Activated CD8-positive, alpha-beta memory T cell treated with anti-CD3 and anti-CD28 coated beads for 36 hours (primary cell): ENCODE data around the gene CCDC117. TPM values are rescaled to one million over a fixed set of nuclear protein-coding genes. Genes with fewer than 3 reads are reported as not detected.
"Not testable (repeated sequence)": the region's sequence is repeated elsewhere in the genome, so short reads cannot be mapped to it uniquely, and the experiment has no call there.

Source experiments
- CTCF ChIA-PET: fragments of 350-600 bp; sonication (Branson Sonifier 250); formaldehyde crosslinking; loops from one replicate; lab custom pipeline; 2021; ENCODE audit warnings: antibody characterized with exemption; lab: Charles Lee
- POLR2A ChIA-PET: fragments of 350-600 bp; sonication (Branson Sonifier 250); formaldehyde crosslinking; loops from one replicate; lab custom pipeline; 2021; ENCODE audit warnings: antibody characterized with exemption; lab: Charles Lee
- total RNA-seq, 2 experiments: library from RNA; stranded (reverse); gene quantifications; one replicate each; pipeline ENCODE4 v1.2.3, GENCODE V29; 2021

Gene CCDC117
- total RNA-seq, 2 experiments from 2014 or later = 23.5 to 25.8 TPM

- CTCF ChIA-PET = interaction anchor here (1.5 kb wide), 1 partner anchor 32 kb away, joined by 4 read pairs; no protein-coding TSS in a partner anchor
- POLR2A ChIA-PET = no interaction called here
Observed at GRCh38 chr22:28795932-28796856, 23.7 kb downstream of the CCDC117 start.

DNA sequence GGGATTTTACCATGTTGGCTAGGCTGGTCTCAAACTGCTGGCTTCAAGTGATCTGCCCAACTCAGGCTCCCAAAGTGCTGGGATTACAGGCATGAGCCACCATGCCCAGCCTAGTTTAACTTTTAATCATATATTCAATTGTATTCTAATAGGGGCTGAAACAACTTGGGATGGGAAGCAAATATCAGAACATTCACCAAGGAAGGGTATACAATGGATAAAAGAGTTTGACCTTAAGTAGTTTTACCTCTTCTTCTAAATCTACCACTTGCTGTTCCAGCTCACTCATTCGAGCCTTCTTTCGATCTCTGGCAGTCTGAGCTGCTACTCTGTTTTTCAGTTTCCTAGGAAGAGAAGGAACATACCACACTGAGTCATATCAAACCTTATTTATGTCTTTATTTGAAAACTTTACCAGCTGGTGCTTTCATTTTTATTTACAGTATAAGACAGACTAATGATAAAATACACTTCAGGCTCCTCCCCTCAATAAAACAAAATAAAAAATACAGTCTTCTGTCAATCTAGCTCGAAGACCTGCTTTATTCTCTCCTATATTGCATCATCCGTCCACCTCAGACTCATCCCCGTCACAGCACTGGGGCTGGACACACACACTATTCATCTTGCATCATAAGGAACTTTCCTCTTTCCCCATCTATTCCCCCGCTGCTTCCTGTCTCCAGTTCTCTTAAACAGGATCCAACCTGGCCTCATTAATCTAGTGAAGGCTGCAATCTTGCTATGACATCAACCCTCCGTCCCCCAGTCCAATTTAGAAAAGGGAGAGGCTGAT is 26.5 kb downstream of the CCDC117 start:
- ChIA-PET CTCF (interaction anchor here (2.0 to 3.6 kb wide), 2 partner anchors 26 to 198 kb away, joined by 6 to 19 read pairs; partner anchors contain the start of gene CCDC117), POLR2A (interaction anchor here (0.6 to 4.5 kb wide), 12 partner anchors 9 to 879 kb away, joined by 3 to 61 read pairs (median 7); partner anchors contain the start of genes CCDC117, CHEK2, HSCB and PITPNB)

DNA sequence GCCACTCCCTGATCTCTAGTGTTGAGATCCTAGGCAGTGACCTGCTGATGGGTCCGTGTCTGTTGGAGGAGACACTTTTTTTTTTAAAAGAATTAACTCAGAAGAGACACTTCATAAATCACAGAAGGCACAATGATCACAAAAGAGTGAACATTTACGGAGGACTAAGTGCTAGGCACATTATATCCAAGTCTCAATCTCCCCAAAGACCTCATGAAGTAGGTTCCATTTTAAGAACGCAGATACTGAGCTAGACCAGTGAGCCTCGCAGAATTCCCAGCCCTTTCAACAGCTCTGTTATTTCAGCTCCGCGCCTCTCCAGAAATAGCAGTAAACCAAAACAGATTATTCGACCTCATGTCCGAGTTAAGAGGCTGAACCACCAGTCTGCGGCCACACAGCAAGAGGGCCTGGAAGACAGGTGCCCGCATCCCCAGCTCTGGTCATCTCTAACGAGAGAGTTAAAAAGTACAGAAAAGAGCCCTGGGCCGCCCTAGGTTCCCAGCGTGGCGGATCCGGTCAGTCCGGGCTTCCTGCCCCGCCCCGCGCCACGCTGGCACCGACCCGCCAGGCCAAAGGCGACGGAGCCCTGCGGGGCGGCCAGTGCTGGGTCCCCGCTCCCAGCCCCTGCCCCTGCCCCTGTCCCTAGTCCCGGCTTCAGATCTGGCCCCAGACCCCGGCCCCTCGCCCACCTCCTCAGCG is 27.3 kb downstream of the CCDC117 start:
- CTCF ChIA-PET = interaction anchor here (1.1 to 3.6 kb wide), 2 partner anchors 9 to 27 kb away, joined by 3 to 19 read pairs; partner anchors contain the start of gene CCDC117
- POLR2A ChIA-PET = interaction anchor here (0.6 to 4.5 kb wide), 12 partner anchors 8 to 1168 kb away, joined by 3 to 61 read pairs (median 4); partner anchors contain the start of genes CCDC117, CHEK2, HSCB and PITPNB

GRCh38 chr22:28800308-28801041 is 28.0 kb downstream of the CCDC117 start, which contains the start of gene XBP1:
Gene XBP1, minus strand, starts transcription at chr22:28800569.
- ChIA-PET POLR2A (interaction anchor here (0.6 to 4.5 kb wide), 12 partner anchors 10 to 1167 kb away, joined by 3 to 61 read pairs (median 4); partner anchors contain the start of genes CCDC117, CHEK2, HSCB and PITPNB), CTCF (interaction anchor here (1.0 to 3.6 kb wide), 3 partner anchors 9 to 27 kb away, joined by 3 to 19 read pairs (median 6); partner anchors contain the start of gene CCDC117)

DNA sequence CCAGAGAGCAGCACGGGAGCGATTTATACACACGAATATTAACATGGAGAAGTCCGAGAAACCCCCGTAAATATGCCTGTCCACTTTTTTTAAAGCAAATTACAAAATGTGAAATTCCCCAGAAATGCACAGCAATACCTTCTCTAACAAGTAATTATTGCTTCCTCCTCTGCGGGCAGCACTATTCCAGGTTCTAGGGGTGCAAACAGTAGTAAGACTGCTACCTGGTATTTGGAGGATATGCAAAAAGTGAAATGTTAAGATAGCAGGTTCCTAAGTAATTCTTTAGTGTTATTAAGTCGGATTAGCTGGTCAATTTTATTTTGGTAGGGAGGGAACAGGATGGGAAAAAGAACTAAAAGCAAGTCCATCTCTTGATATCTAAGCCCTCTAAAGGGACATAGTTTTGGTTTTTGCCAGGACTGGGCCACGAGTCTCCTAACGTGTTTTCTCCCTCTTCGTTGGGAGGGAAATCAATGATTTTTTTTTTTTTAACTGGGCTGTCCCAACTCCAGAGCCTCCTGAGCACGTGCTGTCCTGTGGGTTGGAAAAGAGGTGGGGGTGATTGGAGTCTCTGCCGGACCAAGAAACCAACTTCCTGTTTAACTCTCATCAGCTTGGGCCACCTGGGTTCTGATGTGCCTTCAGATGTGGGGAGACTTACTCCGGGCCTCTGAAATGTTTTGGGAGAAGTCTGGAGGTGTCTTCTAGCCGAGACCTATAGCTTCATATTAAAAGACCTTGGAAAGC is 29.5 kb downstream of the CCDC117 start:
- ChIA-PET POLR2A (interaction anchor here (4.5 kb wide), 1 partner anchor 9 kb away, joined by 61 read pairs; no protein-coding TSS in a partner anchor), CTCF (no interaction called here)

DNA sequence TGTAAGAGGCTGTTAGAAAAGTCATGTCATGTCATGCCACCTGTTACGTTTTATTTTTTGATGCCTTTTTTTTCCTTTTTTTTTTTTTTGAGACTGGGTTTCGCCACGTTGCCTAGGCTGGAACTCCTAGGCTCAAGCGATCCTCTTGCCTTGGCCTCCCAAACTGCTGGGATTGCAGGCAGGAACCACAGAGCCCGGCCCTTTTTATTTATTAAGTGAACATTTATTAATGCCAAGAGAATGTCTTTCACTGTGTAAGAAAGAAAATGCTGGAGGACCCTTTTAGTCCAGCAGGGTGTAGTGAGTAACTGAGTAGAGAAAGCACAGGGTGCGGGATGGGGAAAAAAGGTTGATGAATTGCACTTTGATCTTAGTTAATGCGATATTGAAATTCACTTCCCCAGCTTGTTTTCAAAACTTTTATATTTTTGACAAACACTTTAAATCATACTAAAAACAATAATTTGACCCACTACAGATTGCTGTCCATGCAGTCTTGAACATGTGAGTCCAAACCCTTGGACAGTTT is 30.2 kb downstream of the CCDC117 start:
- ChIA-PET POLR2A (no interaction called here), CTCF (no interaction called here)

- CTCF ChIA-PET = not testable (repeated sequence)
Observed at GRCh38 chr22:28805426-28805825, 32.9 kb downstream of the CCDC117 start.

DNA sequence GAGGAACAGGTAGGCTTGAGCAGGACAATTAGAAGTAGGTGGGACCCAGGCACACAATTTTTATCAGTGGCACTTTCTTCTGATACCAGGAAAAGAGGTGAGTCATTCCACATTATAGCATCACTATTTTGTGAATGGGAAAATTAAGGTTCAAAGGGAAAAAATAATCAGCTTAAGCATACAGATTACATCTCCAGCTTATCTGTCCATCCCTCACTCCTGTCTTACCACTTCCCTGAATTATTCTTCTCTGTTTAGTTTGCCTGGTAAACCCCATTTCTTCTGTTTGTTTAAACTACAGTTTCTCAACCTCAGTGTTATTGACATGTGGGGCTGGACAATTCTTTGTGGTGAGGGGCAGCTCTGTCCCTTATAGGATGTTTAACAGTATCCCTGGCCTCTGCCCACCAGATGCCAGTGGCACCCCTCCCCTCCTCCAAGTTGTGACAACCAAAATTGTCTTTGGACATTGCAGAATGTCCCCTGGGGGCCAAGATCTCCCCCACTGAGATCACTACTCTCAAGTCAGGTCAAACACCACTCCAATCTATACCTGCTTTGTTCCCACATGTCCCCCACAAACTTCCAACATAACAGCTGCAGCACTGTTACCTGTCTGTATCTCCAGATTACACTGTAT is 36.3 kb downstream of the CCDC117 start:
- POLR2A ChIA-PET = interaction anchor here (1.0 to 4.5 kb wide), 3 partner anchors 9 to 17 kb away, joined by 3 to 61 read pairs (median 5); partner anchors contain the start of gene XBP1
- CTCF ChIA-PET = interaction anchor here (1.2 kb wide), 1 partner anchor 8 kb away, joined by 3 read pairs; the partner anchor contains the start of gene XBP1

More at GRCh38 chr22:28805426-28805825, 32.9 kb downstream of the CCDC117 start:
- POLR2A ChIA-PET = interaction anchor here (0.6 kb wide), 1 partner anchor 59 kb away, joined by 6 read pairs; no protein-coding TSS in a partner anchor

- CTCF ChIA-PET = interaction anchor here (0.6 to 1.8 kb wide), 4 partner anchors 10 to 21 kb away, joined by 3 to 7 read pairs (median 5); partner anchors contain the start of gene XBP1
- POLR2A ChIA-PET = interaction anchor here (0.5 to 4.5 kb wide), 5 partner anchors 12 to 173 kb away, joined by 3 to 61 read pairs (median 5); partner anchors contain the start of gene XBP1
Observed at GRCh38 chr22:28810821-28811491, 38.5 kb downstream of the CCDC117 start.

DNA sequence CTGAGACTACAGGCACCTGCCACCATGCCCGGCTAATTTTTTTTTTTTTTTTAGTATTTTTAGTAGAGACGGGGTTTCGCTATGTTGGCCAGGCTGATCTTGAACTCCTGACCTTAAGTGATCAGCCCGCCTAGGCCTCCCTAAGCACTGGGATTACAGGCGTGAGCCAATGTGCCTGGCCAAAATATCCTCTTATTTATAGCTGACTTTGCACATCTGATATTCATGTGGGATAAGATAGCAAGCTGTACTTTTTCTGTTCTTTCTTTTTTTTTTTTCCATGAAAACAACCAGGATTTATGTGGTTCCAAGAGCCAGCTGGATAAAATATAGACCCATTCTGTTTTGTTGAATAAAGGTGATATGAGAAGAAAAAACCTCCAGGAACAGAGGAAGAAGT is 40.0 kb downstream of the CCDC117 start:
- ChIA-PET CTCF (interaction anchor here (0.7 to 1.8 kb wide), 5 partner anchors 12 to 78 kb away, joined by 3 to 7 read pairs (median 5); partner anchors contain the start of genes CHEK2, HSCB and XBP1), POLR2A (interaction anchor here (0.6 to 4.5 kb wide), 2 partner anchors 13 to 97 kb away, joined by 3 to 61 read pairs; partner anchors contain the start of gene XBP1)

- ChIA-PET CTCF (interaction anchor here (1.6 kb wide), 1 partner anchor 15 kb away, joined by 4 read pairs; no protein-coding TSS in a partner anchor), POLR2A (no interaction called here)
Observed at GRCh38 chr22:28813772-28814518, 41.5 kb downstream of the CCDC117 start.

DNA sequence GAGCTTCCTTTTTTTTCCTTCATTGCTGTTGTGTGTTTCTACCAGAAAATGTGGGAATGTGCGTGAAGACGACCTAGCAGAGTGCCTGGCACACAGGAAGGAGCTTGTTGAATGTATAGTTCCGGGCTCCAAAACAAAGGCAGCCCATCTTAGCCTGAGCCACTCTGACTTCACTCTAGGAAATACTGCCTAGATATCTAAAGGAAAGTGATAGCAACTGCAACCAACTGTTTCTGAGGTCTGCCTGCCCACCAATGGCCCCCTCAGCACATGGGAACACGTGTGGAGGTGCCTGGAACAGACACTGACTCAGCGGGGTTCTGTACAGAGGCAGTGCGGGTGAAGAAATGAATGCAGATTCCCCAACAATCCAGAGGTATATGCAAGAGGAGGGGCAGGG is 42.6 kb downstream of the CCDC117 start:
- POLR2A ChIA-PET = interaction anchor here (1.5 kb wide), 1 partner anchor 15 kb away, joined by 3 read pairs; the partner anchor contains the start of gene XBP1

GRCh38 chr22:28815729-28816128 is 43.2 kb downstream of the CCDC117 start:
- ChIA-PET CTCF (interaction anchor here (0.6 to 0.7 kb wide), 2 partner anchors 12 to 608 kb away, joined by 3 read pairs; no protein-coding TSS in a partner anchor), POLR2A (interaction anchor here (0.6 to 1.5 kb wide), 2 partner anchors 15 kb away, joined by 3 read pairs; partner anchors contain the start of gene XBP1)

More for the DNA sequence above, 42.6 kb downstream of the CCDC117 start:
- CTCF ChIA-PET = interaction anchor here (0.8 to 1.6 kb wide), 2 partner anchors 12 to 14 kb away, joined by 3 to 4 read pairs; no protein-coding TSS in a partner anchor

GRCh38 chr22:28817064-28817463 is 44.6 kb downstream of the CCDC117 start:
- ChIA-PET POLR2A (no interaction called here), CTCF (no interaction called here)
